Activated CD8-positive, alpha-beta memory T cell treated with anti-CD3 and anti-CD28 coated beads for 24 hours (primary cell): ENCODE results near the gene PRPSAP1.
"Not testable (repeated sequence)": the region's sequence is repeated elsewhere in the genome, so short reads cannot be mapped to it uniquely, and the experiment has no call there.

ENCODE experiments used
- DNase-seq: peaks from one replicate; pipeline ENCODE4 v3.0.0-alpha.2; 2020

PRPSAP1 gene

DNA sequence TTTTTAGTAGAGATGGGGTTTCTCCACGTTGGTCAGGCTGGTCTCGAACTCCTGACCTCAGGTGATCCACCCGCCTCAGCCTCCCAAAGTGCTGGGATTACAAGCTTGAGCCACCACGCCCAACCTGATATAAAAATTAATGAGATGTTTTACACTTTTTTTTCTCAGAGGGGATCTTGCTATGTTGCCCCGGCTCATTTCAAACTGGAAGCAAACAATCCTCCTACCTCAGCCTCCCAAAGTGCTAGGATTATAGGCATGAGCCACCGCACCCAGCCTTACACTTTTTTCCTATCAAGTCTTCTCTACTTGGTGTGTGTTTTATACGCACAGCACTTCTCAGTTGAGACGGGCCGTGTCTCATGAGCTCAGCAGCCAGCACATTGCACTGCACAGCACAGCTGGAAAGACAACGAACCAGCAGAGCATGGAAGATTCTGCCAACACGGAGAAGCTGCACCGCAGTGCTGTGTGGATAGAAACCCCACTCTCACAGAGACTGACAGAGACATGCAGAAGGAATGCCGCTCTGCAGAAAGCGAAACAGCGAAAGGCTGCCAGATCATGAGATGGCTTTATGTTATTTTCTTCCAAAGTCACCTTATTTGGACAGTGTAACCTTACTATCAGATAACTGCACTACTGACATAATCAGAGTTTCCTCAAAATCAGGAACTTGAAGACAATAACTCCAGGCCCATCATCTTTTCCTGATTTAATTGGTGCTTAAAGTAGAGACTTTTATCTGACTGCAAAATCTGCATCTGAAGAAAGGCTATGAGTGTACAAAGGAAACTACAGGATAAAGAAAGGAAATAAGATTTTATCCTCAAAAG, 39.1 kb downstream of the PRPSAP1 start:
- DNase-seq: no peak

DNA sequence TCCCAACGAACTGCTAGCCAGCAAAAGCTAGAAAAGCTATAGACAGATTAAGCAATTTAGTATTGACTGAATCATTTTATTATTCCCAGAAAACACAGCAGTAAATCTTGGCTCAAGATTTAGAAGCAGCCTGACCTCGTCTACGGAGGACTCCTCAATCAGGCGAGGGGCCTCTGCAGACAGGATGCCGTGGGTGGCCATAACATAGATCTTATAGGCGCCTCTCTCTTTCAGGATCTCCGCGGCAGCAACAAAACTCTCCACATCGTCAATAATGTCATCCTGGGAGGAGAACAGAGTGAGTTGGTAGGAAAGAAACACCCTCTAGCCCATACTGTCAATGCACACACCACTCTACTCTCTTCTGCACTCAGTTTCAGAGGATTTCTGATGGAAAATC, 41.0 kb downstream of the PRPSAP1 start:
- no peak for DNase-seq

DNA sequence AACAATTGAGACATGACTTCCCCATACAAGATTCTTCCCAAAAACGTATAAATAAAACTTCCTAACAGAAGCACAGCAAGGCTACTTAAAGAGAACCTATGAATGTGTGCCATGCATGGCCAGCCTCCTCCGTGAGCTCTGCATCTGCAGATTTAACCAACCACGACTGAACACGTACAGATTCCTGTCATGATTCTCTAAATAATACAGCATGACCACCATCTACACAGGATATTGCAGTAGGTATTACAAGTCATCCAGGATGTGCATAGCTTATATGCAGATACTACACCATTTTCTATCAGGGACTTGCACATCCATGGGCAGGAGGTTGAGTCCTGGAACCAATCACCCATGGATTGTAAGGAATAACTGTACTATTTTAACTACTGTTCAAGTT, 44.3 kb downstream of the PRPSAP1 start:
- DNase-seq: no peak

DNA sequence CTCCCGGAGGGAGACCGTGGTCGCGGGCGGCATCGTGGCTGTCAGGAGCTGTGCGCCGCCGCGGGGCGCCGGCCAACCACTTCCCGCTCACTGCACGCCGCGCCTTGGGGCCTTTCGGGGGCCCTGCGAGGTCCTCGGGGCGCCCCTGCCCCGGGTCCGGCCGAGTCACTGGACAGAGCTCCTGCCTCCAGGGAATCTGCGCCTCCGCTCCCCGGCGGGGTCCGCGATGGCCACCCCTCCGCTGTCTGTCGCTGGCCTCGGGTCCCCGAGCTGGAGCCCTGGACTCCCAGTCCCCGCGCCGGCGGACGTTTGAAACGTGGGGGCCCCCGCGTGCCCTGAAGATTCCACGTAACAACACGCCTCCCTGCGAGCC, 45.8 kb downstream of the PRPSAP1 start, which contains the start of gene QRICH2:
QRICH2 (minus strand) TSS at position 311 of the 373 bp plus-strand sequence; CDS start at position 33, 278 bp downstream.
- DNase-seq: no peak

DNA sequence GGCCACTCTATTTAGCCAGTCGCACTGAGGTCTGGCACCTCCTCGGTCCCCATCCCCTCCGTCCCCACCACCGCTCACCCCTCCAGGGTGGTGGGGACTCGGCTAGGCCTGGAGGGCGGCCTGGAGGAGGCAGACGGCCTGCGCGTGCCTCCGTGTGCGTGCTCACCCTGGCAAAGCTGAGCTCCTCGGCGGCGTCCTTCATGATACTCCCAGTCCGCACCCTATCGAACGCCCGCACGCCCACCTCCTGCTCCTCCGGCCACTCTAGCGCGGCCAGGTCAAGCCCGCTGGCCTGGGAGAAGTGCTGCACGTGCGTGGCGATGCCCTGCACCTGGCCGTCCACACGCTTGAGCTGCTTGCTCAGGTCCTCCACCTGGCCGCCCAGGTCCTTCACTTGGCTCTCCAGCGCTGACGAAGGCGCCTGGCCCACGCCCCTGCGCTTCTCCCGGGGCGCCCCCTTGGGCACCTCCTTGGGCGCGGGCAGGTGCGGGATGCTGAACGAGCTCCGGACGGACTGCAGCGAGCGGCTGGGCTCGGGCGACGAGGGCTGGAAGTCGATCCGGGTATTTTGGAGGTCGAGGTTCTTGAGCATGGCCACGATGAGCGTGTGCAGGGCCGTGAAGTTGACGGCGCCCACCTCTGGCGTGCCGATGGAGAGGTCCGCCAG, 46.3 kb downstream of the PRPSAP1 start:
- DNase-seq: no peak

DNA sequence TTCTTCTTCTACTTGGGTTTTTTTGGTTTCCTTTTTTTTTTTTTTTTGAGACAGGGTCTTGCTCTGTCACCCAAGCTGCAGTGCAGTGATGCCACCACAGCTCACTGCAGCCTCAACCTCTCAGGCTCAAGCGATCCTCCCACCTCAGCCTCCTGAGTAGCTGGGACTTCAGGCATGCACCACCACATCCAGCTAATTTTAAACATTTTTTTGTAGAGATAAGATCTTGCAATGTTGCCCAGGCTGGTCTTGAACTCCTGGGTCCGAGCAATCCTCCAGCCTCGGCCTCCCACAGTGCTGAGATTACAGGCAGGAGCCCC, 48.6 kb downstream of the PRPSAP1 start:
- not testable (repeated sequence) for DNase-seq

DNA sequence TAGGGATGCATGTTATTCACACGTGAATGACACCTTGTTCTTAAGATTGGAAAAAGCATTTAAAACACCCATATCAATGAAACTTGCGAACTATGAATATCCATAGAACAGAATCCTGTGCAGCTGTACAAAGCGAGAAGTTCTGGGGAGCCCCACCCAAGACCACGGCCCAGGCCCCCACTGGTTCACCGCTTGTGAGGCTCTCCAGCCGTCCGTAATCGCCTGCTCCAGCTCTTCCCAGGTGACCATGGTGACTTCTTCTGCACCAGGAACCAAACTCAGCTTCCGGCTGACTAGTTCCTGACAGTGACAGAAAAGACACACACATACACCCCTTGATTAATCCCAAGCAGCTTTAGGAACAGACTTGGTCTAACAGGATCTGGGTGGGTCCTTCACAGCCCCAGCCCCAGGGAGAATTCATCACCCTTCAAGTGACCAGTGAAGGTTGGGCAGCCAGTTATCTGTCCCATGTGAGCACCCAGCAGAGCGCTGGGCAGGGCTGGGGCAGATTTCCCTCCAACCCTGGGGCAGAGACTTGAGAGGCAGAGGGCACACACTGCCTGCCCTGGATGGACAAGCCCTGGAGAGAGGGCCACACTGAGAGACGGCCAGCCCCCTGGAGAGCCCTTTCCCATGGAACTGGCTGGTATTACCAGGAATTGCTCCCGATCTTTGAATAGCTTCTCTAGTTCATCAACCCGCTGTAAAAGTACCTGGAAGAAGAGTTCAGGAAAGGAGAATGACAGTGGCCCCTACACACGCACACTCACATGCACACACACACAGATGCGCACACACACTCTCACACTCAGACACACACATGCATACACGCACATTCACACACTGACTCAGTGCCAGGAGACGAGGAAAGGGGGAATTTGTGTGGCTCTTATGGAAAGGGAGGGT, 49.2 kb downstream of the PRPSAP1 start:
- no peak for DNase-seq

DNA sequence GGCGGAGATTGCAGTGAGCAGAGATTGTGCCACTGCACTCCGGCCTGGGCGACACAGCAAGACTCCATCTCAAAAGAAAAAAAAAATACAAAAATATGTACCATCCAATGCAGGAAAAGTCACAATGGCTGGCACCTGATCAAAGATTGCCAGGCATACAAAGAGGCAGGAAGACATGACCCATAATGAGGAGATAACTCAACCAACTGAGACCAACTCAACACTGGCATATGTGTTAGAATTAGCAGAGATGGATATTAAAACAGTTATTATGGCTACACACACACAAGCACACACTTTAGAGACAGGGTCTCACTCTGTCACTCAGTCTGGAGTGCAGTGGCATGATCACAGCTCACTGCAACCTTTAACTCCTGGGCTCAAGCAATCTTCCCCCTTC, 56.3 kb downstream of the PRPSAP1 start:
- DNase-seq: no peak

DNA sequence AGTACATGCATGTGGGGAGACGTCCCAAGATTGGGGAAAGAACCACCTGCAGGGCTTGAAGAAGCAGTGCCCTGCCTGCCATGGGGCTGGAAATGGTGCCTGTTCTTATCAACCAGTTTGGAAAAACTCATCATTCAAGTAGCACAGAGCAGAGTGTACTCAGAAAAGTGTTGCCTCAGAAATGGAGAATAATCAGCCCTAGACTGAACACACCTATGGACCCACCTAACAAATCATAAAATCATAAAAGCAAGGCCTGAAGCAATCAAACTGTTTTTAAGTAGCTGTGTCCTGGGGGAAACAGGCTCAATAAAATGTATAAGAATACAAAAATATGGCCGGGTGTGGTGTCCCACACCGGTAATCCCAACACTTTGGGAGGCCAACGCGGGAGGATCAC, 56.8 kb downstream of the PRPSAP1 start:
- DNase-seq: no peak

DNA sequence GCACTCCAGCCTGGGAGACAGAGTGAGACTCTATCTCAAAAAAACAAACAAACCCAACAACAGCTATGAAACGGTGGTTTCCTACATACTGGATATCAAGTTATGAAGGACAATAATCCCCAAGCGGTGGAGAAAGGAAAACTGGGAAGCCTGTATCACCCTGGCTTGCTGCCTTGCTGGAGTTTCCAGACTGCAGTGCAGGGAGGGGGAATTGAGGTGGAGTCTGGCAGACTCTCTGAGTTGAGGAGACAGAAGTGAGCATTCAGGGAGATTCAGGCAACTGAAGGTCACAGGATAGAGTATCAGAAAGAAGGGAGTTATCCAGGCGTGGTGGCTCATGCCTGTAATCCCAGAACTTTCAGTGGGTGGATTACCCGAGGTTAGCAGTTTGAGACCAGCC, 57.5 kb downstream of the PRPSAP1 start:
- DNase-seq: no peak

DNA sequence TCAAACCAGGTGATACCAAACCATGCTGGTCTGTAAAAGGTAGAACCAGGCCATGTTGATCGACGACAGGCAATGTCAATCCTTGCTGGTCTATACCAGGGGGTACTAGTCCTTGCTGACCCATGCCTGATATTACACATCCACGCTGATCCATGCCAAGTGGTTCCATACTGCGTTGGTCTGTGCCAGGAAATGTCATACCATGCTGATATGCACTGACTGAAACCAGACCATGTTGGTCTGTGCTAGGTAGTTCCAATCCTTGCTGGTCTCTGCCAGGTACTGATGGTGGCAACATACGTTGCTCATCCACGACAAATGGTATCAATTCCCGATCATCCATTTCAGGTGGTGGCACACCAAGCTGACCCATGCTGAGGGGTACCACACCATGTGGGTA, 60.6 kb downstream of the PRPSAP1 start:
- DNase-seq: no peak

DNA sequence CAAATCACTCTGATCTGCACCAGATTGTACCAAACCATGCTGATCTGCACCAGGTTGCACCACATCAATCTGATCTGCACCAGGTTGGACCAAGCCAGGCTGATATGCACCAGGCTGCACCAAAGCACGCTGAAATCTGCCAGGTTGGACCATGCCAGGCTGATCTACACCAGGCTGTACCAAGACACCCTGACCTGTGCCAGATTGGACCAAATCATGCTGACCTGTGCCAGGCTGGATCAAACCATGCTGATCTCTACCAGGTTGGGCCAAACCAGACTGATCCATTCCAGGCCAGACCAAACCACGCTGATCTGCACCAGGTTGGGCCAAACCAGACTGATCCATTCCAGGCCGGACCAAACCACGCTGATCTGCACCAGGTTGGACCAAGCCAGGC, 61.1 kb downstream of the PRPSAP1 start:
- DNase-seq: no peak

DNA sequence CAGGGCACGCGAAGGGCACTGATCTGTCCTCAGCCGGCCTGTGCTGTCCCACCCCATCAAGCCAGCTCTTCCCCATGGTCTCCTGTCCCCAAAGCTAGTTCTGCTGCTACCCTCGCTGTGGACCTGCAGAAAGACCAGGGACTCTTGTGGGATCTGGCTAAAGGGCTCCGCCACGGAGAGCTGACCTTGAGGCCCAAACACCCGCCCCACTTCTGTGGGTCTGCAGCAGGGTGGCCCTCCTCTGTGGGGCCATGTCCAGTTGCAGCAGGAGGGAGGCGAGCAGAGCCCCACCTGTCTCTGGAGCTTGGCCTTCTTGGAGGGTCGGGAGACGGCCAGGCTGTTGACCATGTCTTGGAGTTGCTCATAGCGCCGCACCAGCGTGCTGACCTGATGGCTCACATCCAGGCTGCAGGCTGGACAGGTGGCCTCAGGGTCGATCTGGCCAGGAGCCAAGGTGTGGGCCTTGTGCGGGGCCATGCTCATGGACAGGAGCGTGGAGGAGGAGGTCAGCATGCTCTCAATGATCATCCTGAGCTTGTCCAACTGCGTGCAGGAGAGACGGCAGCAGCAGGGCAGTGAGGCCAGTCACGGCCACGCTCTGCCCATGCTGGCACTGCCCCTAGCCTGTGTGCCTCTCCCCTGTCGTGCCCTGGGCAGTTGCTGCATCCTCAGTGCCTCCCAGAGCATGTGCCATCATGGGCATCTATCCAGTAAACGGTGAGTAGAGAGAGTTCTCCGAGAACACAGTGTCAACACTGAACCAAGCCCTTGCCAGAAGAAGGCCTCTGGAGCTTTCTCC, 71.9 kb downstream of the PRPSAP1 start:
- DNase-seq: no peak

DNA sequence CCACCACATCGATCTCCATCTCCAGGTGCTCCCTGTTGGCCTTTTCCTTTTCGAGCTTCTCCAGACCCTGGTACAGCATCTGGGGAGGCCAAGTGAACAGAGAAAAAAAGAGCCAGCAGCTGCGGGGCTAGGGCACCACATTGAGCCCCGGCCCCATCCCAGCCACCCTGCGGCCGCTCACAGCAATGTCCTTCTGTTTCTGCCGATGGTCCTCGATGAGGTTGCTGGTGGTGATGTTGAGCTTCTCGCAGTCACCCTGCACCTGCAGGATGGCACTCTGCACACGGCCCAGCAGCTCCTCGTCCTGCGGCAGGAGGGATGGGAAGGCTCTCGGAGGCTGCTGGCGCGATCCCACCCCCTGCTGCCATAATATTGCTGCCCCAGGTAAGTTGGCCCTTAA, 73.1 kb downstream of the PRPSAP1 start:
- DNase-seq: no peak

DNA sequence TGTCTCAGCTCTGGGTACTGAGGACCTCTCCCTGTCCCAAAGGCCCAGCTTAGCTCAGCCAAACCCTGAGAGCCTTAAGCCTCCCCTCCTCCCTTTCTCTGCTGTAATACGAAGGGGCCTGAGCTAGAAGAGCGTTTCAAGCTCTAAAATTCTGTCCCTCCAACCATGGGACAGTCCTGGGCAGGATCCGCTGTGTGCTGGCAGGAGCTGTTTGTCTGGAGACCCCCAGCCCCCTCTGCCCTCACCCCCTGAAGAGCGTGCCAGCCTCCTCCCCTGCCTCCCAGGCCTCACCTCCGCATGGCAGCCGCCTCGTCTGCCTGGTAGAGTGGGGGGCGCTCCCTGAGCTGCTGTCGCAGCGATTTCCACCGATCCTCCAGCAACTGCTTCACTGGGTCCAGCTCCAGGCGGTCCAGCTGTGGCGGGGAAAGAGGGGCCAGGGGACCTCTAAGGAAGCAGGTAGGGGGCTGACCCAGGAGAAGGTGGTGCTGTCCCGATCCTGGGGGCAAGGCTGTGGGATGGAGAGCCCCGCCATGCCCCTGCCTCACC, 73.9 kb downstream of the PRPSAP1 start:
- DNase-seq: no peak

DNA sequence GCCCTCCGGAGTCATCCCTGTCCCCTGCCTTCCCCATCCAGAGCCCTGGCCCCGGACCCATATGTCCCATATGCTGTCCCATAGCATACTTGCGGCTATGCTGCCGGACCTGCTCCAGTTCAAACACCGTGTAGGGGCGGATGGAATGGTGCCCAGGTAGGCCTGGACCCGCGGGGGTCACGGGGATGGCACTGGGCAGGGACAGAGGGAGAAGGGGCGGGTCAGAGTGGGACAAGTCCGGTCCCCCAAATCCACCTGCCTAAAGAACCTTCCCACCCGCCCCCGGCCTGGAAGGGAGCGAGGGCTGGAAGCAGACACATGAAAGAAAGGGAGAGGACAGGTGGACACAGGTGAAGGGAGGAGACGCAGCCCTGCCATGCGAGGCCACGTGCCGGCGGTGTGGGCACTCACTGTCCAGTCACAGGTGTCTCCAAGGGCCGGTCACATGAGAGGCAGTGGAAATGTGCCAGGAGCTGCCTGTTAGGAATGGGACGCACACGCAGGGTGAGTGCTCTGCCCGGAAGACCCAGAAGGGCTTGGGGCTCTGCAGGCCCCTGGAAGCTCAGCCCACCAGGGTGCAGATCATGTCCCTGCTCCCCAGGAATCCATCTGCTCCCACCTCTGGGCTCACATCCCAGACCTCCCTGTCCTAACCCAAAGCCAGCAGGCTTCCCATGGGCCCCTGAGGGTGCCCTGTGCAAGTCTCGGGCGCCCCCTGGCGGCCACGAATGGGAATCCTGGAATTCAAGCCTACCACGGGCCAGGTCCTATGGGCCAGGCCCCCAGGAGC, 74.6 kb downstream of the PRPSAP1 start:
- peak; percentile 96 for DNase-seq

DNA sequence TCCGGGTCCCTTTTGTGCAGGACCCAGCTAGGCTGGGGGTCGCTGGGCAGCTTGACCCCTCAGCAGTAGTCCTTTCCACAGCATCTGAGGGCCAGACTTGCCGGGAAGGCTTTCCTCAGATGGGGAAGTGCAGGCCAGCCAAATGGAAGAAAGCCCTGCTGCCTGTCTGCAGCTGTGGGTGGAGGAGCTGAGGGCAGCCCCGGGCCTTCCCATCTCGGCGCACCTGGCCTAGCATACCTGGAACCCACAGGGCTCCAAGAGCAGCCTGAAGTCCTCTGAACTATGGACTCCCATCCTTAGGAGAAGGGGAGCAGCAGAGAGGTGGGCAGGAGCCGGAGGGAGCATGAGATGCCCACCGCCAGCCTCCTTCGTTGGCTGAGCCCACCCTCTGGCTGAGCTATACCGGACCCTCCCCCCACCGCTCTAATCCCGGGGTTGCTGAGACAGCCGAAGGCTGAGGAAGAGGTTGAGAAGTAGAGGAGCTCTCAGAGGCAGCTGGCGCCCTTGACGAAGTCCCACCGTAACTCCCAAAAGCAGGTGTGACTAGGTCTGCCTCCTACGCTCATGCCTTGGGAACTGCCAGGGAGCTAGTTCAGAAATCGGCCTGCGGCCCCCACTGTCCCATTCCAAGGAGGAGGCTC, 75.3 kb downstream of the PRPSAP1 start:
- no peak for DNase-seq

DNA sequence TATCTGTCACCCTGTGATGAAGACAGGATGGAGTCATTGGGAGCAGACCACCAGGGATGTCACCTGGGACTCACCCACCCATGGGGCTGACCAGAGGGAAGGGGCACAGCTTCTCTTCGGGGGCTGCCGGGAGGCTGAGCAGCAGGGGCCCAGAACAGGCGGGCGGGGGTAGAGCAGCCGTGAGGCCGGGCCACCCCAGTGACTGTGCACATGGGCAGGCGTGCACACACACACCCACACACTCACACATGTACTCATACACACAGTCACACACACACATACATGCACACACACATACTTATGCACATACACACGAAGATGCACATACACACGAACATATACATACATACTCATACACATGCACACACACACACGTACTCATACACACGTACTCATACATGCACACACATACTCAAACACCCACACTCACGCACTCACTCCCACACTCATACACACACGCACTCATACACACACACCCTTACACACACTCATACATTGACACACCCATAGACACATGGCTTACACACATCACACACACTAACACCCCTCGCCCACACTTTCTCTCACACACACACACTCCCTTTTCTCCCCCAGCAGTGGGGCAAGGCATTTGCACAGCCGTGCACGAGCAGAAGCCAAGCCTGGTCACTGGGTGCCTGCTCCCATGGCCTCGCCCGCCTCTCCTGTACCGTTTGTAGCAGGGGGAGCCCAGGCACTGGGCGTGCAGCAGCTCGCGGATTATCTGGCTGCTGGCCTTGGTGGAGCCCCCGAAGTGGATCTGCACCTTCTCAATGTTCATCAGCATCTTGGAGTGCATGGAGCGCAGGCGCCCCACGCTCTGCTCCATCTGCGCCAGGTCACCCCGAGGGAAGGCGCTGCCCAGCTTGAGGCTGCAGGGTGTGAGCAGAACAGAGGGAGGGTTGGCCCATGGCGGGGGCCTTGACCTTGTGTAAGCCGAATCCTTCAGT, 76.1 kb downstream of the PRPSAP1 start:
- no peak for DNase-seq

DNA sequence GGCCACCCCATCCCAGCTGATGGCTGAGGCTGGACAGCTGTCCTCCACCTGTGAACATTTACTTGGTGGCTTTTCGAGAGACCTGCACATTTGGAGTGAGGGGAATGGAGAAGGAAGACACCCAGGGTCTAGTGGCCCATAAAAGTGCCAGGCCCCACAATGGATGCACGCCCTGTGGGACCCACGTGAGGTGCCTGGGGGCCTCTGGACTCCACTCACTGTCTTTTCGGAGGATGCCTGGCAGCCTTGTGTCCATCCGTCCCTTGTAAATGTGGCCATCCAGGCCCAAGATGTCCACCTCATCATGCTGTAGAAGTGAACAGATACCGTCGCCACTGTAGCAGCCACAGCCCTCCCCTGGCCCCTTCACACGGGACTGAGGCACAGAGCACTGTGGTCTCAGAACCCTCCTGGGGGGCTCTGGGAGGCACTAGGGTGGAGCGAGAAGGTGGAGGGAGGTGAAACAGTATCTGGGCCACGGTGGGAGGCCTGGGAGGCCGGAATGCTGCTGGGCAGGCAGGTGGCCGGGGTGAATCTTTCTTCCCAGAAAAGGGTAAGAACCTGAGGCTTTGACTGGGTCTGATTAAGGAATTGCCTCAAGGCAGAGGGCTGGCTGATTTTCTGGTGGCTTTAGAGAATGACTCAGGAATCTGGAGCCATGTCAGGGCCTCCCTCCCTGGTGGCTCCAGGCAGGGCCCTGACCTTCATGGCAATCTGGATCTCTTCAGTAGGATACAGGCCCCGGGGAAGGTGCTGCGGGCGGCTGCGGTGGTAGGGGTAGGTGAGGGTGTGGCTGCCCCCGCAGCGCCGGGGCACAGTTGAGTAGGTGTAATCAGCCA, 77.0 kb downstream of the PRPSAP1 start:
- no peak for DNase-seq
